Skin of body (tissue), 2 donors: ENCODE measurements around the gene IL21R. TPM values are rescaled to one million over a fixed set of nuclear protein-coding genes. Genes with fewer than 3 reads are reported as not detected.
"Not testable (repeated sequence)": the region's sequence is repeated elsewhere in the genome, so short reads cannot be mapped to it uniquely, and the experiment has no call there.

Source experiments
- DNase-seq: peaks from one replicate; lab custom pipeline; 2025; lab: John Stamatoyannopoulos, UW
- total RNA-seq: library from RNA; depleted of rRNA; stranded (reverse); fragments of >200 nt; gene quantifications from one replicate; pipeline ENCODE4 v1.2.3, GENCODE V29; 2014

IL21R gene
- total RNA-seq, 1 donor from 2014 or later = 0.39 TPM

DNA sequence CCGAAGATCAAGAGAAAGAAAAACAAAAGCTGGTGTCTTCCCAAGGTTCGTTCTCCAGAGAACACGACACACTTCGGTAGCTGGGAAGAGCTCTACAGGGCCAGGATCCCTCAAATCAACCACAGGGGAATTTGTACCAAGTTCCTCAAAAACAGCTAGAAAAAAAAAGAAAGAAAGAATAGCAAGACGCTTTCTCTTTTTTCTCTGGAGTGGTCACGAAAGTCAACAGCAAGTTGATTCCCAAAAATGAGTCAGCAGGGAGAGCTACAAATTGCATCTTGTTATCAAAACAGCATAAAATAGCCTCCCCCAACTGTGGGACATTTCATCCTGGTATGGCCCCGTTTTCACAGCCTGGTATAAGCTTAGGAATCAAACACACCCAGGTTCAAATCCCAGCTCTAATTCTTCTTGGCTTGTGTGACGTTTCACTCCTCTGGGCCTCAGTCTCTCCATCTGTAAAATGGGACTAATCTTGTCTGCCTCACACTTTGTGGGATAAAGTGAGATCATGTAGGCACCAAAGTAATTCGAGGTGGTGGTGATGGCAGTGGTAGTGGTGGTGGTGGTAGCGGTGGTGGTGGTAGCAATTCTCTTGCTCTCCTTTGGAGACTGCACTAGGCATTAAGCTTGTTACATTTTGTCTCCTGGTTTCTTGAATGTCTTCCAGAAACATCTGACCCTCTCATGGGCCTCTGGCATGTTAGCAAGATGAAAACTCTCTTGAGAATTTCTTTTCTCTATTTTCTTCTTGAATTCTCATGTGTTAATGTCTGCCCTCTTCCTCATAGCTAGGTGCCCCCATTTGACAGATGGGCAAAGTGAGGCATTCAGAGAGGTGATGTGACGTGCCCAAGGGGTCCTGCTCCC lies 988 bp upstream of the IL21R start:
- no peak for DNase-seq

DNA sequence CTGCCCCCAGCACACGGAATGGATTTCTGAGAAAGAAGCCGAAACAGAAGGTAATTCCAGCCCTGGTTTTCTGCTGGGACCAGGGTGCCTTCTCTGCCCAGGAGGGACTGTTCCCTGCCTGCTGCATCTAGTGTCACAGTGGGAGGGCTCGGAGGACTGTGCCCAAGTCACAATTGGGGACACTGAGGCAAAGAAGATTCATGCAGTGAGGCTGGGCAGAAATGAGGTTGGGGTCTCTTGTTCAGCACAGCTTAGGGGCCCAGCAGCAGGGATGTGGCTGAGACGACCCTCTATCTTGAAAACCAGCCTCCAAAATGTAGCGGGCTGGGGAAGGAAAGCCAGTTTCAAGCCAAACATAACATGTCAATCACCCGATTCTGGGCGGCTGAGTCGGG lies 592 bp downstream of the IL21R start:
- no peak for DNase-seq

DNA sequence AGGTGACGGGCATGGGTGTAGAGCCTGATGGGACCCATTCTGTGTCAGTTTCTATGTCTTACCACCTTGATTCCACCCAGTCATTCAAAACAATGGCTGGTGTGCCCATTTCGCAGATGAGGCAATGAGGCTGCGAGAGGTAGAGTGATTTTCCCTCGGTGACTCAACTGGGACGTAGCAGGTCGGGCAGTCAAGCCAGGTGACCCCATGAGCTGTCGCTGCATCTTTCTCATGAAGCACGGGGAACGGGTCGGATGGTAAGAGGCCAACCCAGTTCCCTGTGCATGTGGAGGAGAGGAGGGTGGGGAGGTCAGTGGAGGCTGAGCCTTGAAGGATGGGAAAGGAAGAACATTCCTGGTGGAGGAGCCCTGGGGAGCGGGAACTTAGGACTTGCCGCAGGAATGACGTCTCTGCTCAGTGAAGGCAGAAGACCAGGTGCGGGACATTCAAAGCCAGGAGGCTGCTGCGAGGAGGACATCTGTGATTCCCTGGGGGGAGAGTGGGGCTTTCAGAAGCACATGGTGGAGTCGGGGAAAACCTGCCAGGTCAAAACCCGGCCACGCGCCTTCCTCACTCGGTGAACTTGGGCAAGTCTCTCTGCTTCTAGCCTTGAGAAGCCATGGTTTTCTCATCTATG lies 1.1 kb downstream of the IL21R start:
- no peak for DNase-seq

DNA sequence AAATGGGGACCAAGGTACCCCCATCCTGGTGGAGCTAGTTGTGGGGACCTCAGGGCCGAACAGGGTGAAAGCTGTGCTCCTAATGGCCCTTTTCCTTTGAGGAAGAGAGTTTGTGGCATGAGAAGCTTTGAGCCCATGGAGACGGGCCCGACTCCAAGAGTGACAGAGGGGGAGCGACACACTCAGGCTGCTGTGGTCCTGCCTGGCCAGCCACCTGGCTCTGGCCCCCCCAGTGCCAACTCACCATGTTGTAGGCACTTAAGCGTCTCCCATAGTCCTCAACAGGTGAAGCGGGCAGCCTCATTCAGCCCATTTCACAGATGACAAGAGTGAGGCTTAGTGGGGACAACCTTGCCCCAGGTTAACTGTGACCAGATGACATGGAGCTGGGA lies 1.6 kb downstream of the IL21R start:
- DNase-seq = no peak

DNA sequence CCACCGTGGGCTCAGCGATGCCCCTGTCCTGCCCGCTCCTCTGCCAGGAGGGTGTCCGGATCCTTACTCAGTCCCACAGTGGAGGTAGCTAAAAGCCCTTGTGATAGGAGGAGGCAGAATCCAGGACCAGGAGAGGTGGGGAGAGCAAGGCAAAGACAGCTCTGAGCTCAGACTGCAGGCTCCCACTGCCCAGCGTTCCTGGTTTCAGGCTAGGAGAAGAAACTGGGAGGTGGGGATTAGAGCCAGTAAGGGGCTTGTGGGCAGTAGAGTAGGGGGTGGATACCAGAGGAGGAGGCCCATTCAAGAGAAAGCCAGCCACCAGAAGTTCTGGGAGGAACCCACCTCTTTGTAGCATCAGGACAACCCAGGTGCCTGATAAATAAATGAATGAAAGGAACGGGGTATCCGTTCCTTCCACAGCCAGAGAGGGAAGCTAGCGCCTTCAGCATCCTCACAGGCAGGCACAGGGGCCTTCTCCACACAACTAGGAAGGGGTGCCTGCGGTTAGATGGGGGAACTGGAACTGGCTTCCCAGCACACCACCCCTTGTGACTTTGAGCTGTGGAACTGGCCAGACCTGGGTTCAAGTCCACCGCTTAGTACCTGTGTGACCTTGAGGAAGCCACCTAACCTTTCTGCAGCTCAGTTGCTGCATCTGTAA lies 2.3 kb downstream of the IL21R start:
- no peak for DNase-seq

DNA sequence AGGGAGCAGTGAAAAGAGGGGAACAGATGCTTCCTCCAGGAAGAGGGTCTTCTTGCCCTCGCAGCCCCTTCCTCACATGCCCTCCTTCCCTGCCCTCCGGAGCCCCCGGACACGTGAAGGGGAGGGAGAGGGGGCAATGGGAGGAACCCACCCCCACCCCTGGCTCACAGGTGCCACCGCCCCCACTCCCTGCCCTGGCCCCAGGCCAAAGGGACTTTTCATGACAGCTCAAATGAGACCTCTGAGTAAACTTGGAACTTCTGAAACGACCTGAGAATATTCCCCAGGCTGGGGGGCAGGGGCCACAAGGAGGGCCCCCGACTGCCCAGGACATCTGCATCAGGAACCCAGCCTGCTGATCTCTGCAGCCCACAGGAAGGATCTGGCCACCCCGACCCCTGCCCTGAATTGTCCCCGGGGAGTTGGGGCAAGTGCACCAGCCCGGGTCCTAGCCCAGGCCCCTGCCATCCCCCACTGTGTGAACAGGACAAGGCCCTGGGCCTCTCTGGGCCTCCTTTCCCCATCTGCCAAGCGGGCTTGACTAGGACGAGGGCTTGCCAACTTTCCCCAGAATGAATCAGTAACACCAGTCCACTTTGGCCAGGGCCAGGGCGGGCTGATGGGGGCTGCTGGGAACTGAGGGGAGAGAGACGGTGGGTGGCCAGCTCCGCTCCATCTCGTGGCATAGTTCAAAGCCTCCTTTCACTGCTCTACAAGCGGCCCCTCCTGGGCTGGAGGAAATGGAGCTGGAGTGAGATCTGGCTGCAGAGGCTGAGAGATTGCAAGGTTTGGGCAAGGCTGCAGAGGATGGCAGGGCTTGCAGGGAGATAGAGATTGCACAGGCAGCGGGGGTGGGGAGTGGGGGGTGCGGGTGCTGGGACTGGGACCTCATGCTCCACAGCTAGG lies 3.8 kb downstream of the IL21R start:
- no peak for DNase-seq

DNA sequence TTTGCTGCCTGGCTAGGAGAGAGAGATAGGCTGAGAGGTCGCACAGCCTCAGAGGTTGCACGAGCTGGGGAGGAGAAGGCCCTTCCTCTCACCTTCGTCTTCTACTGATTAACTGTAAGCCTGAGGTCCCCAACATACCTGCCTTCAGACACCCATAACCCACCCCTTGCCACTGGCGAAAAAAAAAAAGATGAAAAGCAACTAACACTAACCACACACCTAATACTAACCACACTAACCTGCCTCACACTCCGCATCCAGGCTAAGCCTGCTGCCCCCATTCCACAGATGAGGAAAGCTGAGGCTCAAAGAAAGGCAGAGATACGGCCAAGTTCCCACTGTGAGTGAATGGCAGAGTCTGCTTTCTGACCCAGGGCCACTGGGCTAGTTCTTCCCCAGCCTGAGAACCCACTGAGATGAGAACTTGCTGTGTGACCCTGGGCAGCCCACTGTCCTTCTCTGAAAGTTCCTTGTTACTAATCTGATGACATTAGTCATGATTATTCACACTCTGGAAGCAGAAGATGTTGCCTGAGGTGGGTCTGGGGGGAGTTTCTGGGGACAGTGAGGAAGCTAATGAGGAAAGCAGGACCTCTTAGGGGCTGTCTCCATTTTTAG lies 4.6 kb downstream of the IL21R start:
- DNase-seq = no peak

DNA sequence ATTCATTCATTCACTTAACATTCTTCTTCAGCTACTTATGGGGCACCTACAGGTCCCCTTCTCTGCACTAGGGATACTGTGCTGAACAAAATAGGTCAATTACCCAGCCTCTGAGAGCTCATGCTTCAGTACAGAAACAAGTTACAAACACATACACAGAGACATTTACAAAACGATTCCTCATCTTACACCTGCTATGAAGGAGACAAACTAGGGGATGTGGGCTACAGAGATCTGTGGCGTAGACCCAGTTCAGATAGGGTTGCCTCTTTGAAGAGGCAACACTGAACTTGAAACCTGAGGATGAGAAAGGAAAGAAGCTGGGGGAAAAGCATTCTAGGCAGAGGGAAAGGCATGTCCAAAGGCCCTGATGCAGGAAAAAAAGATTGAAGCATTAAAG lies 5.2 kb downstream of the IL21R start:
- no peak for DNase-seq

DNA sequence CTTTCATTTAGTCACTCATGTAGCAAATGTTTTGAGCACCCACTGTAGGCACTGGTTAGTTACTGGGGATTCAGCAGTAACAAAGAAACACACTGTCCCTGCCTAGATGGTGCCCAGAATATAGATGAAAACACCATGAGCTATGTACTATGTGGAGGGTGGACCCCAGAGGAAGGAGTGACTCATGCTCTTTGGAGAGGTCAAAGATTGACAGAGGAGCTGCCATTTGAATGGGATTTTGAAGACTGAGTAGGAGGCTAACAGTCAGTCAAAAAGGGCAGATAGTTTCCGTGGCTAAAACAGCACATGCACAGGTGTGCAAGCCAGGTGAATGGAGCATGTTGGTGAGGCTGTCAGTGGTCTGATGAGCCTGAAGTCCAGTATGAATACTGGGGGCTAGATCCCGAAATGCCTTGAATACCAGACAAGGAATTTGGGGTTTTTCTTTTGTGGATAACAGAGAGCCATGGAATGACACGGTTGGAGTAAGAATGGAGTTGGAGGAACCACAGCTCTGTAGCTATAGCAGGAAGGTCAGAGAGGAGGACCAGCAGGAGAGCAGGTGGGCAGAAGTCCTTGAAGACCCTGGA lies 6.1 kb downstream of the IL21R start:
- no peak for DNase-seq

DNA sequence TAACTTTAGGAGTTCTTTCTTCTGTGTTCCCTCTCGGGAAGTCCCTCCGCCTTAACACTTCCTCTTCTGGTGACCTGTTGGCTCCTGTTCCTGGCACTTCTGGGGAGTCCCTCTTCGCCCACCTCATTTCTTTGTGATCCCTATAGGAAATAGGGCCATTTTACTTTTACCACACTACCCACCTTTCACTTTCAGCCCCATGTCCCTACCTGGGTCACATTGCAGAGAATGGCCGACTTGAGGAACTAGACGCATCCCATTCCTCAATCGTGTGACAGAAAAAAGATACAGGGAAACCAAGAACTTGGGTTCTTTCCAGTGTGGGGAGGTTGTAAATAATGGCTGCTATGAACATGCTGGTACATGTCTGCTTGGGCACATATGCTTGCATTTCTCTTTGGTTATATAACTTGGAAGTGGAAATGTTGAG lies 6.6 kb downstream of the IL21R start:
- no peak for DNase-seq

DNA sequence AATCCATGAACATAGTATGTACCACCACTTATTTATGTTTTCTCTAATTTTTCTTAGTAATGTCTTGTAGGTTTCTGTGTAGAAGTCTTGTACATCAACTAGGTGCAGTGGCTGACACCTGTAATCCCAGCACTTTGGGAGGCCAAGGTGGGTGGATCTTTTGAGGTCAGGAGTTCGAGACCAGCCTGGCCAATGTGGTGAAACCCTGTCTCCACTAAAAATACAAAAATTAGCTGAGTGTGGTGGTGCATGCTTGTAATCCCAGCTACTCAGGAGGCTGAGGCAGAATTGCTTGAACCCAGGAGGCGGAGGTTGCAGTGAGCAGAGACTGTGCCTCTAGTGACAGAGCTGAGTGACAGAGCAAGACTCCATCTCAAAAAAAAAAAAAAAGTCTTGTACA lies 8.0 kb downstream of the IL21R start:
- DNase-seq = not testable (repeated sequence)

DNA sequence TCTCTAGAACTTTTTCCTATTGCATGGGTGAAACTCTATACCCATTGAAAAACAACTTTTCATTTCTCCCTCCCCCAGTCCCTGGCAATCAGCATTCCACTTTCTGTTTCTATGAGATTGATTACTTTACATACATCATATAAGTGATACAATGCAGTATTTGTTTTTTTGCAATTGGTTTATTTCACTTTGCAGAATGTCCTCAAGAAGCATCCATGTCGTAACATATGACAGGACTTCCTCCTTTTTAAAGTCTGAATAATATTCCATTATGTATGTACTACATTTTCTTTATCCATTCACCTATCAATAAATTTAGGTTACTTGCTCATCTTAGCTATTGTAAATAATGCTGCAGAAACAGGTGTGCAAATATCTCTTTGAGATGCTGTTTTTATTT lies 8.8 kb downstream of the IL21R start:
- no peak for DNase-seq

DNA sequence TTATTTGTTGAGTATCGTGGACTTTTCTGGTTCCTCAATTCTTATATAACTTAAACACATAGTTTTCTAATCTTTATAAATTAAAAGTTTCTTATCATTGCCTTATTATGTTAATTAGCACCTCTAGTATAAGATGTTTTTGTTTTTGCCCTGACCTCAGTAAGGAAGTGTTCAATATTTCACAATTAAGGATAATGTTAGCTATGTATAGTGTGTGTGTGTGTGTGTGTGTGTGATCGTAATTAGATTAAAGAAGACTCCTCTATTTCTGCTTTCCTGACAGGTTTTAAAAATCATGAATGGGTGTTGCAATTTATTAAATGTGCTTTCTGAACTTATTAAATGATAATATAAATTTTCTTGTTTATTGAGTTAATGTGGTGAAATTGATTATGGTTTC lies 12.0 kb downstream of the IL21R start:
- DNase-seq = no peak

DNA sequence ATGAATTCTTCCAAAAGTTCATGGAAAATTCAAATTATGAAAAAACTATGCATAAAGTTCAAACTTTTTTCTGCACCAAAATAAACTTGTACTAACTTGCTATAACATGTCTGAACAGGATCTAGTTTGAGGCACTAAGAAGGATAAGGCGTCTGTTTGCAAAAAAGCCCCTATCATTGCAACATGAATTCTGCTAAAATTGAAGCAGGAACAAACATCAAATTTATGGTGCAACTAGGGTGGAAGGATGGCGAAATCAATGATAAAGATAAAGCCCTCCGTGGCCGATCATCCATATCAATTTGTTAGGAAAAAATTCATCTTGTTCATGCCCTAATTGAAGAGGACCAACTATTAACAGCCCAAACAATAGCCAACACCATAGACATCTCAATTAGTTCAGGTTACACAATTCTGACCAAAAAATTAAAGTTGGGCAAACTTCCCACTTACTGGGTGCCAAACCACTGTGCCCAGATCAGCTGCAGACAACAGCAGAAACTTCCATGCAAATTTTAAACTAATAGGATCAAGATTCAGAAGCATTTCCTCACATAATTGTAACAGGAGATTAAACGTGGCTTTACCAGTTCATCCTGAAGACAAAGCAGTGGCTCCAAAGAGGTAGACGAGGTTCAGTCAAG lies 12.9 kb downstream of the IL21R start:
- DNase-seq = no peak

DNA sequence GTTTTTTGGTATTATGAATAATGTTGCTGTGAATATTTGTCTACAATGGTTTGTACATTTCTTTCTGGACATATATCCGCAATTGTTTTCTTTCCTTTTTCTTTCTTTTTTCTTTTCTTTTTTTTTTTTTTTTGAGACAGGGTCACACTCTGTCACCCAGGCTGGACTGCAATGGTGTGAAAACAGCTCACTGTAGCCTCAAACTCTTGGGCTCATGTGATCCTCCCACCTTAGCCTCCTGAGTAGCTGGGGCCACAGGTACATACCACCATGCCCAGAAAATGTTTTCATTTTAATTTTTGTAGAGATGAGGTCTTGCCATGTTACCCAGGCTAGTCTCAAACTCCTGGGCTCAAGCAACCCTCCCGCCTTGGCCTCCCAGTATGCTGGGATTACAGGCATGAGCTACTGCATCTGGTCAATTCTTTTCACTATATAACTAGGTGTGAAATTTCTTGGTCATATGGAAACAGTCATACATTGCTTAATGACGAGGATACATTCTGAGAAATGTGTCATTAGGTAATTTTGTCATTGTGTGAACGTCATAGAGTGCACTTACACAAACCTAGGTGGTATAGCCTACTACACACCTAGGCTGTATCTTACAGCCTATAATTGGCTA lies 15.2 kb downstream of the IL21R start:
- DNase-seq = no peak

DNA sequence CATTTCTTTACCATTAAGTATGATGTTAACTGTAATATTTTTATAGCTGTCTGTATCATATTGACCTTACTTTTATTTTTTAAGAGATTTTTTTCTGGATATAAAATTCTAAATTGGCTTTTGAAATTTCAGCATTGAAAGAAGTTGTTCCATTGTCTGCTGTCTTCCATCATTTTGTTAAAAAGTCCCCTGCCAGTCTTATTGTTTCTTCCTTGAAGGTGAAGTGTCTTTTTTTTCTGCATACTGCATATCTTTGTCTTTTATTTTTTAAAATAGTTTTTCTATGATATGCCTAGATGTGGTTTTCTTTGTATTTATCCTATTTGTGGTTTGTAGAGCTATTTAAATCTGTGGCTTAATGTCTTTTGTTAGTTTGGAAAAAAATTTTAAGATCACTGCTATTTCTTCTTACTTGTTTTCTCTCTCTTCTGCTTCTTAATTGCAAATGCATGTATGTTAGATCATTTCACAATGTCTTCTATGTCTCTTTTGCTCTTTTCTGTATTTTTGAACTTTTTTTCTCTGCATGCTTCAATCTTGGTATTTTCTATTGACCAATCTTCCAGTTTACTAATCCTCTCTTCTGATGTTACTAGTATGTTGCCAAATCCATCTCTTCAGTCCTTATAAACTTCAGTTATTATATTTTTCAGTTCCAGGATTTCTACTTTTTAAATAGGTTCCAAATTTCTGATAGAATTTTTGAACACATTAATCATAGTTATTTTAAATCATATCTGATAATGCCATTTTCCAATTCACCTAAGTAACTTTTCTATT lies 20.2 kb downstream of the IL21R start:
- no peak for DNase-seq

DNA sequence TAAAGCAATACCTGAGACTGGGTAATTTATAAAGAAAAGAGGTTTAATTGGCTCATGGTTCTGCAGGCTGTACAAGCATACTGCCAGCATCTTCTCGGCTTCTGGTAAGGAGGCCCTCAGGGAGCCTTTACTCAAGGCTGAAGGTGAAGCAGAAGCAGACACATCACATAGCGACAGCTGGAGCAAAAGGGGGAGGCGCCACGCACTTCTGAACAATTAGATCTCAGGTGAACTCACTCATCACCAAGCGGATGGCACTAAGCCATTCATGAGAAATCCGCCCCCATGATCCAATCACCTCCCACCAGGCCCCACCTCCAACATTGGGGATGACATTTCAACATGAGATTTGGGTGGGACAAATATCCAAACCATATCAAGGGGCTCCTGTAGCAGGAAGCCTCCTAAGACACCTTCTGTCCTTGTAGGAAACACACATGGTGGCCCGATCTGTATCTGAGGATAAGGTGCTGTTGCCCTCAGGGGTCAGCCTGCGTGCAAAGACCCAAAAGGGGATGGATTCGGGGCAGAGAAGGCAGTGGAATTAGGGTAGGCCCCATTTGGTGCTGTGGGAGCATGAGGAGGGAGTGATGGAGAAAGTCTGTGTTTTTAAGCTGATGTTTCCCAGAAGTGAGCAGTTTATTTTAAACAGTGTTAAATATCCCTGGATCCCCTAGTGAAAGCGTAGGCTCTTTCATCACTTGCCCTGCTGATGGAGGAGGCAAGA lies 23.0 kb downstream of the IL21R start:
- DNase-seq = no peak

DNA sequence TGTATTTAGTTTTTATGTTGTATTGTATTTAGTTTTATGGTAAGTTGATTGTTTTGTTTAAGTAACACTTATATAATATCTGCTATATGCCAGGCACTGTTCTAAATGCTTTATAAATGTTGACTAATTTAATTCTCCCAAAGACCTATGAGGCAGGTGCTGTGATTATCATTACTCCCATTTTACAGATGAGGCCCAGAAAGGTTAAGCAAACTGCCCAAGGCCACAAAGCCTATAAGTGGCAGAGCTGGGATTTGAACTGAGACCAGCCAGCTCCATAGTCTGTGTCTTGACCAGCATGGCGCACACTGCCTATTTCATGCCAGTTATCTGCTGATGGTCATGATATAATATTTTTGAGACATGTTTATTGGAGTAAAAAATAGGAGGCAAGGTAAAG lies 24.0 kb downstream of the IL21R start:
- no peak for DNase-seq
